A549 (cell line): Measurements from ENCODE around the gene CARD9.

Experiments
- EP300 ChIP-seq, 2 experiments: fragments of >200 bp; sonication (Bioruptor Twin); formaldehyde crosslinking; IDR thresholded peaks; 2 replicates in 1 of 2; 3 replicates in 1 of 2; pipeline ENCODE4 v1.6.1; 2016 to 2017
- RAD21 ChIP-seq, 2 experiments: fragments of >200 bp in 1 of 2; sonication (Bioruptor Twin) in 1 of 2; formaldehyde crosslinking in 1 of 2; IDR thresholded peaks in 1 of 2; conservative IDR thresholded peaks in 1 of 2; 2 replicates in 1 of 2; 3 replicates in 1 of 2; pipeline ENCODE4 v1.6.1; 2012 to 2018; ENCODE audit warnings: inconsistent platforms in 1 of 2
- TF ChIP-seq, protein P1 (sequence below): fragments of >200 bp; sonication (Bioruptor Twin); formaldehyde crosslinking; IDR thresholded peaks from 3 replicates; pipeline ENCODE4 v1.5.1; 2016
- TF ChIP-seq, protein P2 (sequence below): IDR thresholded peaks from 2 replicates; pipeline ENCODE4 v1.6.1; 2012

DNA sequence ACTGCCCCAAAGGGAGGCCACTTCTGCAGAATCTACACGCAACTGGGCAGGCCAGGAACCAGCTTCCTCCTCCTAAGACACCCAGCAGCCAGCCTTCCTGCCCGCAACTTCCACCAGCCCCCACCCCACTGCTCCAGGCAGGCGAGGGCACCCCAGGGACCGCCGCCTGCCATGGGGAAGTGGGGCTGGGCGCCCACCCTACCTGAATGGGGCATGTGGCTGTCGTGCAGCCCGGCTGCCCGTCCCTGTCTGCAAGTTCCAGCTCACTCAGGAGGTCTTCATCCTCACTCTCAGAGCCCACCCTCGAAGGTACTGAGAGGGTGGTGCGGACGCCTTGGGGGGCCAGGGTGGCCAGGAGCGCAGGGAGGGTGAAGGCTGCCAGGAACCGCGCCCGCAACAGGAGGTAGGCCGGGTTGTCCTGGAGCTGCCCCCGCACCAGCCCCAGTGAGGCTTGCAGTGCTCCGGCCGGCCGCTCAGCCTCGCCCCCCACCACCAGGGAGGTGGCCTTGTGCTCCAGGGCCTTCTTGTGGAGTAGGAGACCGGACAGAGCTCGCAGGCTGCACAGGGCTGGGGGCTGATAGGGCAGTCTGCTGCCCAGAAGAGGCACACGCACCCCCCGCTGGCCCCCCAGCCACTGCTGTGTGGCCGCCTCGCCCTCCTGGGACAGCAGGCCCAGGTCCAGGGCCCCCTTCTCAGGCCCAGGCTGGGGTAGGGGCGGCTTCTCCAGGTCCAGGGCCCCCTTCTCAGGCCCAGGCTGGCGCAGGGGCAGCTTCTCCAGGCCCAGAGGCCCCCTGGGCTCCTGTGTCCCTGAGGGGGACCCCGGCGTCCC, 4.1 kb upstream of the CARD9 start:
- TF ChIP-seq, protein P1, sequence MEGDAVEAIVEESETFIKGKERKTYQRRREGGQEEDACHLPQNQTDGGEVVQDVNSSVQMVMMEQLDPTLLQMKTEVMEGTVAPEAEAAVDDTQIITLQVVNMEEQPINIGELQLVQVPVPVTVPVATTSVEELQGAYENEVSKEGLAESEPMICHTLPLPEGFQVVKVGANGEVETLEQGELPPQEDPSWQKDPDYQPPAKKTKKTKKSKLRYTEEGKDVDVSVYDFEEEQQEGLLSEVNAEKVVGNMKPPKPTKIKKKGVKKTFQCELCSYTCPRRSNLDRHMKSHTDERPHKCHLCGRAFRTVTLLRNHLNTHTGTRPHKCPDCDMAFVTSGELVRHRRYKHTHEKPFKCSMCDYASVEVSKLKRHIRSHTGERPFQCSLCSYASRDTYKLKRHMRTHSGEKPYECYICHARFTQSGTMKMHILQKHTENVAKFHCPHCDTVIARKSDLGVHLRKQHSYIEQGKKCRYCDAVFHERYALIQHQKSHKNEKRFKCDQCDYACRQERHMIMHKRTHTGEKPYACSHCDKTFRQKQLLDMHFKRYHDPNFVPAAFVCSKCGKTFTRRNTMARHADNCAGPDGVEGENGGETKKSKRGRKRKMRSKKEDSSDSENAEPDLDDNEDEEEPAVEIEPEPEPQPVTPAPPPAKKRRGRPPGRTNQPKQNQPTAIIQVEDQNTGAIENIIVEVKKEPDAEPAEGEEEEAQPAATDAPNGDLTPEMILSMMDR, result no peak
- TF ChIP-seq EP300 (IDR thresholded peaks at IDR 0.05) (no peak), RAD21 (conservative IDR thresholded peaks at IDR 0.05 in 1 of 2, IDR thresholded peaks at IDR 0.05 in 1 of 2) (no peak)
- TF ChIP-seq, protein P2, sequence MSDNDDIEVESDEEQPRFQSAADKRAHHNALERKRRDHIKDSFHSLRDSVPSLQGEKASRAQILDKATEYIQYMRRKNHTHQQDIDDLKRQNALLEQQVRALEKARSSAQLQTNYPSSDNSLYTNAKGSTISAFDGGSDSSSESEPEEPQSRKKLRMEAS, result no peak
